ENCODE data around the gene SPDEF.

The SPDEF gene

GRCh38 chr6:34556031-34556471, at the start of gene SPDEF:
SPDEF (minus strand) TSS chr6:34556329; CDS start chr6:34544455, 11,874 bp downstream.
- TF ChIP-seq EP300 (IDR thresholded peaks at IDR 0.05; ENCODE audit: borderline replicate concordance) (no peak), TEAD4 (IDR thresholded peaks at IDR 0.05) (no peak), RAD21 (IDR thresholded peaks at IDR 0.05; ENCODE audit: low read depth) (no peak), EGR1 (IDR thresholded peaks at IDR 0.05) (no peak), TAF1 (IDR thresholded peaks at IDR 0.05; ENCODE audit: low read depth) (no peak)
- TF ChIP-seq, protein P1, sequence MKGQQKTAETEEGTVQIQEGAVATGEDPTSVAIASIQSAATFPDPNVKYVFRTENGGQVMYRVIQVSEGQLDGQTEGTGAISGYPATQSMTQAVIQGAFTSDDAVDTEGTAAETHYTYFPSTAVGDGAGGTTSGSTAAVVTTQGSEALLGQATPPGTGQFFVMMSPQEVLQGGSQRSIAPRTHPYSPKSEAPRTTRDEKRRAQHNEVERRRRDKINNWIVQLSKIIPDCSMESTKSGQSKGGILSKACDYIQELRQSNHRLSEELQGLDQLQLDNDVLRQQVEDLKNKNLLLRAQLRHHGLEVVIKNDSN (IDR thresholded peaks at IDR 0.05), result no peak
- TF ChIP-seq, protein P2, sequence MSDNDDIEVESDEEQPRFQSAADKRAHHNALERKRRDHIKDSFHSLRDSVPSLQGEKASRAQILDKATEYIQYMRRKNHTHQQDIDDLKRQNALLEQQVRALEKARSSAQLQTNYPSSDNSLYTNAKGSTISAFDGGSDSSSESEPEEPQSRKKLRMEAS (IDR thresholded peaks at IDR 0.05), result no peak
- TF ChIP-seq, protein P3, sequence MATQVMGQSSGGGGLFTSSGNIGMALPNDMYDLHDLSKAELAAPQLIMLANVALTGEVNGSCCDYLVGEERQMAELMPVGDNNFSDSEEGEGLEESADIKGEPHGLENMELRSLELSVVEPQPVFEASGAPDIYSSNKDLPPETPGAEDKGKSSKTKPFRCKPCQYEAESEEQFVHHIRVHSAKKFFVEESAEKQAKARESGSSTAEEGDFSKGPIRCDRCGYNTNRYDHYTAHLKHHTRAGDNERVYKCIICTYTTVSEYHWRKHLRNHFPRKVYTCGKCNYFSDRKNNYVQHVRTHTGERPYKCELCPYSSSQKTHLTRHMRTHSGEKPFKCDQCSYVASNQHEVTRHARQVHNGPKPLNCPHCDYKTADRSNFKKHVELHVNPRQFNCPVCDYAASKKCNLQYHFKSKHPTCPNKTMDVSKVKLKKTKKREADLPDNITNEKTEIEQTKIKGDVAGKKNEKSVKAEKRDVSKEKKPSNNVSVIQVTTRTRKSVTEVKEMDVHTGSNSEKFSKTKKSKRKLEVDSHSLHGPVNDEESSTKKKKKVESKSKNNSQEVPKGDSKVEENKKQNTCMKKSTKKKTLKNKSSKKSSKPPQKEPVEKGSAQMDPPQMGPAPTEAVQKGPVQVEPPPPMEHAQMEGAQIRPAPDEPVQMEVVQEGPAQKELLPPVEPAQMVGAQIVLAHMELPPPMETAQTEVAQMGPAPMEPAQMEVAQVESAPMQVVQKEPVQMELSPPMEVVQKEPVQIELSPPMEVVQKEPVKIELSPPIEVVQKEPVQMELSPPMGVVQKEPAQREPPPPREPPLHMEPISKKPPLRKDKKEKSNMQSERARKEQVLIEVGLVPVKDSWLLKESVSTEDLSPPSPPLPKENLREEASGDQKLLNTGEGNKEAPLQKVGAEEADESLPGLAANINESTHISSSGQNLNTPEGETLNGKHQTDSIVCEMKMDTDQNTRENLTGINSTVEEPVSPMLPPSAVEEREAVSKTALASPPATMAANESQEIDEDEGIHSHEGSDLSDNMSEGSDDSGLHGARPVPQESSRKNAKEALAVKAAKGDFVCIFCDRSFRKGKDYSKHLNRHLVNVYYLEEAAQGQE (IDR thresholded peaks at IDR 0.05; ENCODE audit: low read depth), result no peak

DNA sequence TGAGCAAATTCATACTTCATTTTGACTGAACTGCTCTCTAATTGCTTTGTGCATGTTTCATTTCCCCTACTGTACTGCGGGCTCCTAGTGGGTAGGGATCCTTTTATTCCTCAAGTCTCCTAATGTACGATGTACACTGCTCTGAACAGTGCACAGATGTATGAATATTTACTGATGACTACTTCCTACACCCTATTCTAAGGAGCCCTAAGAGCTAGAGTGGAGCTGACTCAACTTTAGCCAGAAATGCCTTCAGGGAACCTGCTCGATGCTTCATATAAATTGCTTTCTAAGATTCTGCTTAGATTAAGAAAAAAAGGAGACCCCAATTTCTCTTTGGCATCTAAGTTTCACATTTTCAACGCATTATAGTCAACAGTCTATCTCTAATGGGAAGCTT, 47.6 kb upstream of the SPDEF start:
- TF ChIP-seq TAF1 (IDR thresholded peaks at IDR 0.05; ENCODE audit: low read depth) (no peak), EP300 (IDR thresholded peaks at IDR 0.05; ENCODE audit: borderline replicate concordance) (no peak), TCF12 (IDR thresholded peaks at IDR 0.05; ENCODE audit: low read depth) (no peak), YY1 (IDR thresholded peaks at IDR 0.05; ENCODE audit: low read depth) (no peak), CEBPB (IDR thresholded peaks at IDR 0.05) (no peak), FOXM1 (IDR thresholded peaks at IDR 0.05; ENCODE audit: borderline replicate concordance, low read depth) (no peak), CREB1 (IDR thresholded peaks at IDR 0.05; ENCODE audit: low read depth) (no peak), NFIC (IDR thresholded peaks at IDR 0.05) (no peak), ZBTB7A (IDR thresholded peaks at IDR 0.05; ENCODE audit: low read depth) (no peak), EGR1 (IDR thresholded peaks at IDR 0.05) (no peak), TEAD4 (IDR thresholded peaks at IDR 0.05) (no peak)
- TF ChIP-seq, protein P1 (IDR thresholded peaks at IDR 0.05), result no peak
- TF ChIP-seq, protein P2 (IDR thresholded peaks at IDR 0.05), result no peak

DNA sequence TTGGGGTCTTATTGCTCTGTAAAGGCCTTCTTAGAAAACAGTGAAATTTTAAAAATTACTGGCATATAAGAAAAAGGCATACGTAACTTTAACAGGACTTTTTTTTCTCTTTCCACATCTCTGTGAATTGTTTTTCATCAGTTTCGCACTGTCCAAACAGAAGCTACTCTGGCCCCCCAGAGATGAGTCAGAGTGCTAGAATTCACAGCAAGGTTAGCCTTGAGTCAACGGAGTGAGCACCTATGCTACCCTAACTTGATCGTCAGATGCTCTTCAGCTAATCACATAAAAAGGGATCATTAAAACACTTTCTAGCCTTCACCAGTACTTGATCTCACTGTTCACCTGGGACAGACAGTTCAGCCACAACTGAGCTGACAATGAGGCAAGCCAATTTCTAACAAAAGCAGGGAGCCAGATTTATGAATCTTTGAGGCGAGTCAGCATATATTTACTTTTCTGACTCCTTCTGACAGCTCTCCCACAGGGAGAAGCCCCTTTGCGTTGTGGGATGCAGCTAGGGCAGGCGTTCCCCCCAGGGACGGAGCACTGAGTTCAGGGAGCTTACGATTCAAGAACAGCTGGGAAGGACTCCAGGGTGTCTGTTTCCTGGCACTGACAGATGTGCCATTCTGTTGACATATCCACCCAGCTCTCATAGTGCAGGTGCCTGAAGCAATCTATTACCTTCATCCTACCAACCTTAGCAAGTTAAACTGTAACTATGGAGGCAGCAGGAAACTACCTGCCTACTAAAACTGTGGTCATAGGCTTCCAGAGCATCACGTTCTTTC, 46.4 kb upstream of the SPDEF start:
- no peak for TF ChIP-seq TEAD4 (IDR thresholded peaks at IDR 0.05)
- TF ChIP-seq NFIC (IDR thresholded peaks at IDR 0.05), result no peak
- TF ChIP-seq, protein P1 (IDR thresholded peaks at IDR 0.05), result no peak
- no peak for TF ChIP-seq YY1 (IDR thresholded peaks at IDR 0.05; ENCODE audit: low read depth)
- TF ChIP-seq, protein P2 (IDR thresholded peaks at IDR 0.05), result no peak
- no peak for TF ChIP-seq TAF1 (IDR thresholded peaks at IDR 0.05; ENCODE audit: low read depth)
- TF ChIP-seq CEBPB (IDR thresholded peaks at IDR 0.05), result no peak
- no peak for TF ChIP-seq ZBTB7A (IDR thresholded peaks at IDR 0.05; ENCODE audit: low read depth)
- TF ChIP-seq RAD21 (IDR thresholded peaks at IDR 0.05; ENCODE audit: low read depth), result no peak
- no peak for TF ChIP-seq EGR1 (IDR thresholded peaks at IDR 0.05)

GRCh38 chr6:34601706-34602105, 45.6 kb upstream of the SPDEF start:
- no peak for TF ChIP-seq TCF12 (IDR thresholded peaks at IDR 0.05; ENCODE audit: low read depth)
- TF ChIP-seq NFIC (IDR thresholded peaks at IDR 0.05), result no peak

DNA sequence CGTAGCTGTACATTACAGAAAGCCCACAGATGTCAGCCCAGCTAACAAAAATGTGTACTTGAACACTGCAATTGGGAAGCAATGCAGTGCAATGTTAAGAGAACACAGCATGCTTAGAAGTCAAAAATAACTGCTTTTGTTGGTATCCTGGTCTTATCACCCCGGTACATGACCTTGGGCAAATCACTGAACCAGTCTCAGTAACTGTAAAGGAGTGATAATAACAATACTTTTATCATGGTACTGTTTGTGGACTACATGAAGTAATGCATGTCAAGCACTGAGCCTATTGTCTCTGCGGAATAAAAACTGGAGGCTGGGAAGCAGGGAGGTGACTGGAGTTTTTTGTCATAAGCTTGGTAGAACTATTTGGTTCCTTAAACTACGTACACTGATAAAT, 44.7 kb upstream of the SPDEF start:
- no peak for TF ChIP-seq RAD21 (IDR thresholded peaks at IDR 0.05; ENCODE audit: low read depth)
- TF ChIP-seq CEBPB (IDR thresholded peaks at IDR 0.05), result no peak
- TF ChIP-seq TCF12 (IDR thresholded peaks at IDR 0.05; ENCODE audit: low read depth), result no peak
- TF ChIP-seq ZBTB7A (IDR thresholded peaks at IDR 0.05; ENCODE audit: low read depth), result no peak
- no peak for TF ChIP-seq NFIC (IDR thresholded peaks at IDR 0.05)
- TF ChIP-seq CREB1 (IDR thresholded peaks at IDR 0.05; ENCODE audit: low read depth), result no peak
- no peak for TF ChIP-seq TAF1 (IDR thresholded peaks at IDR 0.05; ENCODE audit: low read depth)
- no peak for TF ChIP-seq TEAD4 (IDR thresholded peaks at IDR 0.05)
- TF ChIP-seq FOXM1 (IDR thresholded peaks at IDR 0.05; ENCODE audit: borderline replicate concordance, low read depth), result no peak
- no peak for TF ChIP-seq EGR1 (IDR thresholded peaks at IDR 0.05)
- TF ChIP-seq, protein P1 (IDR thresholded peaks at IDR 0.05), result no peak
- no peak for TF ChIP-seq YY1 (IDR thresholded peaks at IDR 0.05; ENCODE audit: low read depth)
- TF ChIP-seq, protein P3 (IDR thresholded peaks at IDR 0.05; ENCODE audit: low read depth), result no peak
- no peak for TF ChIP-seq EP300 (IDR thresholded peaks at IDR 0.05; ENCODE audit: borderline replicate concordance)
- TF ChIP-seq, protein P2 (IDR thresholded peaks at IDR 0.05), result no peak
